GM12892 (cell line): Measurements from ENCODE around the gene NBDY.

Experiments
- POLR2A ChIP-seq: IDR thresholded peaks from 2 replicates; pipeline ENCODE4 v1.6.1; 2011; ENCODE audit warnings: low read depth, low read length, control low read depth
- POLR2AphosphoS5 ChIP-seq: IDR thresholded peaks from 2 replicates; pipeline ENCODE4 v1.6.1; 2011; ENCODE audit warnings: low read depth, low read length, control low read depth
- TAF1 ChIP-seq: IDR thresholded peaks from 2 replicates; pipeline ENCODE4 v1.6.1; 2011; ENCODE audit warnings: low read depth, mild to moderate bottlenecking, control low read depth, low read length, borderline replicate concordance

- TF ChIP-seq POLR2AphosphoS5: no peak
- TF ChIP-seq POLR2A: no peak
- no peak for TF ChIP-seq TAF1
Observed at GRCh38 chrX:56788229-56788628, 59.2 kb downstream of the NBDY start.
